Natural killer cell (primary cell): Measurements from ENCODE around the gene TRAPPC2. TPM values are rescaled to one million over a fixed set of nuclear protein-coding genes. Genes with fewer than 3 reads are reported as not detected.

ENCODE experiments used
- ATAC-seq, 3 donors: fragments of 150-1000 bp in 2 of 3; fragments of 200-7000 bp in 1 of 3; cut with Tn5 transposase; 1 replicate in 1 of 3; 2 replicates in 2 of 3; pipeline ENCODE4 v1.10.0; 2021; ENCODE audit warnings: mild to moderate bottlenecking in 2 of 3, moderate library complexity in 2 of 3
- DNase-seq, 2 donors: peaks; one replicate each; pipeline versions ENCODE4 v3.0.0 to v3.0.0-alpha.2; 2013 to 2021; ENCODE audit warnings: mixed read lengths in 1 of 2
- H3K27ac ChIP-seq: one replicate; pipeline ENCODE4 v1.5.1; 2013; ENCODE audit warnings: mild to moderate bottlenecking, low read length
- H3K27me3 ChIP-seq: one replicate; pipeline ENCODE4 v1.6.1; 2013; ENCODE audit warnings: low read length; ENCODE audit not compliant: control insufficient read depth, insufficient read depth
- H3K36me3 ChIP-seq: one replicate; pipeline ENCODE4 v1.6.1; 2013; ENCODE audit warnings: low read length; ENCODE audit not compliant: control insufficient read depth, insufficient read depth
- H3K4me1 ChIP-seq: one replicate; pipeline ENCODE4 v1.6.1; 2013; ENCODE audit warnings: low read length; ENCODE audit not compliant: control insufficient read depth, insufficient read depth
- H3K4me3 ChIP-seq: one replicate; pipeline ENCODE4 v1.5.1; 2013; ENCODE audit warnings: low read length
- H3K9me3 ChIP-seq: one replicate; pipeline ENCODE4 v1.6.1; 2013; ENCODE audit warnings: low read length; ENCODE audit not compliant: control insufficient read depth, insufficient read depth
- H3K27ac Mint-ChIP-seq, 2 donors: one replicate each; pipeline ENCODE4 v1.8.0; 2022; ENCODE audit warnings: mild to moderate bottlenecking in 2 of 2, mixed read lengths in 2 of 2, moderate library complexity in 1 of 2
- H3K27me3 Mint-ChIP-seq, 2 donors: one replicate each; pipeline ENCODE4 v1.8.0; 2022; ENCODE audit warnings: low read depth in 2 of 2, mixed read lengths in 2 of 2
- H3K36me3 Mint-ChIP-seq: one replicate; pipeline ENCODE4 v1.8.0; 2022; ENCODE audit warnings: mixed read lengths
- H3K4me1 Mint-ChIP-seq, 2 donors: one replicate each; pipeline ENCODE4 v1.8.0; 2022; ENCODE audit warnings: mixed read lengths in 2 of 2
- H3K4me3 Mint-ChIP-seq: one replicate; pipeline ENCODE4 v1.8.0; 2022; ENCODE audit warnings: mild to moderate bottlenecking, moderate library complexity, mixed read lengths
- H3K9me3 Mint-ChIP-seq, 2 donors: one replicate each; pipeline ENCODE4 v1.8.0; 2022; ENCODE audit warnings: mixed read lengths in 2 of 2
- WGBS: methylation state at CpG from one replicate; pipeline ENCODE4 v1.1.7; 2013; ENCODE audit warnings: missing lambda C conversion rate; ENCODE audit not compliant: insufficient coverage; 5-methylcytosine and 5-hydroxymethylcytosine counted together
- intact Hi-C: fragments of 100-400 bp; cut with micrococcal nuclease; formaldehyde crosslinking; loops from one replicate; pipeline ENCODE4 v1.14.2; 2022
- total RNA-seq, 4 donors: library from RNA; stranded (reverse); fragments of 120-200 nt in 1 of 4; gene quantifications; one replicate each; pipeline versions ENCODE4 v1.2.3 to v1.2.4, GENCODE V29; 2013 to 2022
- TF ChIP-seq, protein P1 (sequence below): fragments of 200-600 bp; IDR thresholded peaks from one replicate; pipeline ENCODE4 v1.8.0; 2022; ENCODE audit warnings: antibody characterized with exemption

TRAPPC2 gene
- total RNA-seq, result 10 to 100 TPM; 24.2 to 63.3 (median 42.4) TPM
- total RNA-seq (2013), result 64.7 TPM

DNA sequence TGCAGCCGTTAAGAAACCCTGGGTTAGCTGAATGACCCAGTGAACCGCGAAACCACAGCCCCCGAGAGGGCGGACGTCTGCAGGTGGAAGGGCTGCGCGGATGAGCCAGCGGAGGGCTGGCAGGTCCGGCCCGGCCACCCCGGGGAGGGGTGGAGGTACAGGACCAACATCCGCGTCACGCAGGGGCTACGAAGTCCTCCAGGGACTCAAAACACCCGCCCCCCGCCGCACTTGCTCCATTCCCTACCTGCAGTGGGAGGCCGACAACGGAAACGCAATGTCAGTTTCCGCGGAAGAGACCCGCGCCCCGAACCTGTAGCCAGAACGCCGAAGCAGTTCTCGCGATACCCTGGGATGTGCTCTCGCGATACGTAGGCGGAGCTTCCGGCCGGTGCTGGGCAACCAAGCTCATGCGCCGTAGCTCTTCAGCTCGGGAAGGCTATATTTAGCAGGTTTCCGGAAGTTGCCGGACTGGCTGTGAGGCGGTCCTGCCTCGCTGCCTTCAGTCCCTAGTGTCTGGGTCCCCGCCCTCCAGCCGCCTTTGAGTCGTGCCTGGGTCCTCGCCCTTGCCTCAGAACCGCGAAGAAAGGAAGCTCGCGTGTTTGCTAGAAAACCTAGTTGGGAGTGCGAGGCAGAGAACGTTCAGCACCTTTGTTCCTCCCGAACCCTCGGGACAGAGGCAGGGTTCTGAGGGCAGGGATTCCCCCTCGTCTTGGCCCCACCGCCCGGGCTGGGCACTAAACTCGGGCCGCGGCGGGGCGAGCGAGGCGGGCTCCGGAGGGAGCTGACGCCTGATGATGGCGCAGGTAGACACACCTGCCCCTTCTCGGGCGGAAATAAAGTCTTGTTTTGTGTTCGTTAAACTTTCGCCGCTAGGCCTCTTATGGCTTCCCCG lies at the start of gene TRAPPC2, which contains the start of gene OFD1:
Gene TRAPPC2, minus strand, starts transcription at position 343 of the 895 bp plus-strand sequence. CDS start 14,657 bp downstream, outside the sequence.
Gene OFD1, plus strand, starts transcription at position 471 of the 895 bp plus-strand sequence. Its CDS starts 324 bp downstream, at position 795.
- TF ChIP-seq, protein P1, sequence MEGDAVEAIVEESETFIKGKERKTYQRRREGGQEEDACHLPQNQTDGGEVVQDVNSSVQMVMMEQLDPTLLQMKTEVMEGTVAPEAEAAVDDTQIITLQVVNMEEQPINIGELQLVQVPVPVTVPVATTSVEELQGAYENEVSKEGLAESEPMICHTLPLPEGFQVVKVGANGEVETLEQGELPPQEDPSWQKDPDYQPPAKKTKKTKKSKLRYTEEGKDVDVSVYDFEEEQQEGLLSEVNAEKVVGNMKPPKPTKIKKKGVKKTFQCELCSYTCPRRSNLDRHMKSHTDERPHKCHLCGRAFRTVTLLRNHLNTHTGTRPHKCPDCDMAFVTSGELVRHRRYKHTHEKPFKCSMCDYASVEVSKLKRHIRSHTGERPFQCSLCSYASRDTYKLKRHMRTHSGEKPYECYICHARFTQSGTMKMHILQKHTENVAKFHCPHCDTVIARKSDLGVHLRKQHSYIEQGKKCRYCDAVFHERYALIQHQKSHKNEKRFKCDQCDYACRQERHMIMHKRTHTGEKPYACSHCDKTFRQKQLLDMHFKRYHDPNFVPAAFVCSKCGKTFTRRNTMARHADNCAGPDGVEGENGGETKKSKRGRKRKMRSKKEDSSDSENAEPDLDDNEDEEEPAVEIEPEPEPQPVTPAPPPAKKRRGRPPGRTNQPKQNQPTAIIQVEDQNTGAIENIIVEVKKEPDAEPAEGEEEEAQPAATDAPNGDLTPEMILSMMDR, result no peak
- peaks cover 14% of the 10 kb centered on the region for H3K4me1 ChIP-seq
- H3K27ac Mint-ChIP-seq, result peak within 1 kb of the TSS; percentile 87 to 98
- peaks cover 37 to 61% of the 10 kb centered on the region in 2 donors for H3K4me1 Mint-ChIP-seq
- ATAC-seq (peak; percentile 90 to 98 (median 92)), DNase-seq (peak; percentile 83 to 95)
- peak within 1 kb of the TSS; percentile 99 for H3K4me3 Mint-ChIP-seq
- H3K36me3 ChIP-seq, result peaks cover 3% of the 10 kb centered on the region
- H3K27me3 Mint-ChIP-seq, result no peaks in the 10 kb centered on the region
- H3K4me3 ChIP-seq, result peak within 1 kb of the TSS; percentile 96
- intact Hi-C loops, result loop anchor here (1.0 kb wide), 2 partner anchors 18 to 45 kb away; partner anchors contain the start of gene RAB9A
- H3K9me3 Mint-ChIP-seq, result no peaks in the 10 kb centered on the region
- peaks cover 5% of the 10 kb centered on the region for H3K36me3 Mint-ChIP-seq
- H3K27ac ChIP-seq, result peak within 1 kb of the TSS; percentile 86
- H3K9me3 ChIP-seq, result no peaks in the 10 kb centered on the region
- WGBS, result under 1% methylated on average over 71 of the region's 75 CpGs
- no peaks in the 10 kb centered on the region for H3K27me3 ChIP-seq

DNA sequence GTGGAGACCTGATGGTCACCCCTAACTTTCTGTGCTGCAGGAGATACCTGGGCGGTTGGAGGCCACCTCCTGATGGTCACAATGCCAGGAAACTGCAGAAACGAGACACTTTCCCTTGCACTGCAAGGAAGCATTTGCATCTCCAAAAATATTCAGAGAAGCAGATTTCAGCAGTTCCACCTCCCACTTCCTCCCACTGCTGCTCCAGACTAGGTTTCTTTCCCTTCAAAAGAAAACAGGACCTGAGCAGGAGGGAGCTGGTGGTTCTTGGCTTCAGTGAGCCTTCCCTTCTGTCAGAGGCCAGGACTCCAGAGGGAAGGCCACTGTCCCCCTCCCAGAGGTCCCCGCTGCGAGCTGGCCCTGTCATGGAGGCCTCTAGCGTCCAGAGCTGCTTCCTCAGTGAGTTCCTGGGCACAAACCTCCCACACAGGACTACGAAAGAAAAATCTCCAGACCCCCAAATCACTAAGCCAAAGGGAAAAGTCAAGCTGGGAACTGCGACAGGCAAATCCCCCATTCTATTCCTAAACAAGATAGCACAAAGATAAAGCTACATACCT lies 46.5 kb upstream of the TRAPPC2 start:
- no peaks in the 10 kb centered on the region for H3K27me3 ChIP-seq
- intact Hi-C loops, result no loop called here
- H3K9me3 ChIP-seq, result no peaks in the 10 kb centered on the region
- peak overlapping the region; percentile 16 to 56 for H3K27ac Mint-ChIP-seq
- TF ChIP-seq, protein P1, result no peak
- ATAC-seq (no peak), DNase-seq (no peak)
- no peaks in the 10 kb centered on the region for H3K36me3 Mint-ChIP-seq
- H3K4me1 Mint-ChIP-seq, result no peaks in the 10 kb centered on the region
- H3K27ac ChIP-seq, result no peak overlapping the region
- no peaks in the 10 kb centered on the region for H3K9me3 Mint-ChIP-seq
- H3K4me3 ChIP-seq, result no peak overlapping the region
- peaks cover 4% of the 10 kb centered on the region for H3K4me1 ChIP-seq
- H3K36me3 ChIP-seq, result peaks cover 6% of the 10 kb centered on the region
- H3K4me3 Mint-ChIP-seq, result no peak overlapping the region
- 81% methylated on average over 7 of the region's 7 CpGs for WGBS
- H3K27me3 Mint-ChIP-seq, result no peaks in the 10 kb centered on the region

DNA sequence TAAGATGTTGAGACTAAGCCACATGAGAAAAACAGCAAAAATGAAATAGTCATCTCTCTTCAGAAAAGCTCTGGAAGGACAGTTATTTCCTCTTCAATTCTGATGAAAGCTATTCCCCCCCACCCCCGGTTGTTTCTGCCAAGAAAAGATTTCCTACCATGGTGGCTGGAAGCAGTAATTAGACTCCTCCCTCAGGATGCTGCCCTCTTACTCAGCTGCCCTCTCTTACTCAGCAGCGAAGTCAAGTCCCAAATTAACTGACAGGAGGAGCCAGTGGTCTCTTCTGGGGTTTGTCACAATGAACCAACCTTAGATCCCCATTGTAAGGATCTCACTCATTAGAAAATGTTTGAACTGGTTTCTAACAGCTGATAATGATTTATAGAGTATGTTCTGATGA lies 44.5 kb upstream of the TRAPPC2 start:
- no peak for ATAC-seq
- Histone ChIP-seq H3K4me3 (no peak overlapping the region), H3K4me1 (peaks cover 4% of the 10 kb centered on the region), H3K9me3 (no peaks in the 10 kb centered on the region), H3K27me3 (no peaks in the 10 kb centered on the region), H3K36me3 (peaks cover 21% of the 10 kb centered on the region), H3K27ac (no peak overlapping the region)
- Mint-ChIP-seq H3K9me3 (no peaks in the 10 kb centered on the region), H3K4me3 (no peak overlapping the region), H3K36me3 (peaks cover 10% of the 10 kb centered on the region), H3K27me3 (no peaks in the 10 kb centered on the region), H3K4me1 (no peaks in the 10 kb centered on the region), H3K27ac (peak overlapping the region in 1 of 2 donors; percentile 30)
- DNase-seq, result no peak
- intact Hi-C loops, result no loop called here
- WGBS, result 18% methylated on average over 1 of the region's 2 CpGs
- TF ChIP-seq, protein P1, result no peak
